HG03575 (cell line): ENCODE data around the gene CRYBG1.
A peak's percentile ranks its signal among the peaks of the same experiment; 100 is the strongest.

Experiments
- ATAC-seq: cut with Tn5 transposase; IDR thresholded peaks from one replicate; pipeline ENCODE4 v1.9.1; 2021; ENCODE audit not compliant: unreplicated experiment, insufficient number of reproducible peaks, low FRiP score; ENCODE audit errors: extremely low read depth

The CRYBG1 gene

GRCh38 chr6:106360410-106360988, at the start of gene CRYBG1:
TSS of gene CRYBG1 (plus strand) at chr6:106360717. CDS start at chr6:106360909, 192 bp downstream.
- ATAC-seq, result no peak

DNA sequence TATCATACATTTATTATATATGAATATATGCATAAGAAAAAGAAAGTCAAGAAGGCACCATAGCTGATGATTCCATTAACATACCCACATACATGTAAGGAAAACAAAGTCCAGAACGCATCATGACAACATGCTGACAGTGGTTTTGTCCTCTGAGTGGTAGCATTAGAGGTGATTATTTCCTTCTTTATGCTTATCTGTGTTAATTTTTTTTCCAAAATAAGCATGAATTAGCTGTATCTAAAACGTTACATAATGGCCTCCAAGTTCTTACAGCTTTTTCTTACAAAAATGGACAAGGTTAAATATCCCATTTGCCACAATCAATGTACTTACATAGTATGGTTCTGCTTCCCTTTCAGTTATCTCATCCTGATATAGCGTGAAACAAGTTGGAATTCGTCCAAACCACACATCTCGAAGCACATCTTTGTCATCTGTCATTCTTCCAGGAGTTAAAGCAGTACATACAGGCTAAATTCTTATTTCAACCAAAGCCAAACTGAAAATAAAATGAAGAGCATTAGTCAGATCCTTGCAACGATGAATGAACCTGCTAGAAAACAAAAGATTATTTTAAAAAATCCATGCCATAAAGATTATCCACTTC, 44.6 kb upstream of the CRYBG1 start:
- no peak for ATAC-seq

DNA sequence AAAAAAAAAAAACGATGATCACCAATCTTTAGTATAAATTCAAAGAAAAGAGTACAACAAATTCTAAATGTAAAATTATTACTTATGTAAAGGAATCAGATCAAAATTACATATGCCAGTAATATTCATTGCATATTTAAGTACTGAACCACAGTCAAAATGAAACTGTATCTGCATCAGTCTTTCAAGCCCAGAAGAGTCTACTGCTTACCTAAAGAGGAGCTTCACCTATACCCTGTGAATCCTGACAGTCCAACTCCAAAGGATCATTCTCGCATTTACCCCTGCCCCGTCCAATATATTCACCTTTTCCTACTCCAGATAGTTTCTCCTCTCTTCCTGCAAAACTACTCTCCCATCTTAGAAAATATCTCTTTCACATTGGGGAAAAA, 44.1 kb upstream of the CRYBG1 start:
- no peak for ATAC-seq

DNA sequence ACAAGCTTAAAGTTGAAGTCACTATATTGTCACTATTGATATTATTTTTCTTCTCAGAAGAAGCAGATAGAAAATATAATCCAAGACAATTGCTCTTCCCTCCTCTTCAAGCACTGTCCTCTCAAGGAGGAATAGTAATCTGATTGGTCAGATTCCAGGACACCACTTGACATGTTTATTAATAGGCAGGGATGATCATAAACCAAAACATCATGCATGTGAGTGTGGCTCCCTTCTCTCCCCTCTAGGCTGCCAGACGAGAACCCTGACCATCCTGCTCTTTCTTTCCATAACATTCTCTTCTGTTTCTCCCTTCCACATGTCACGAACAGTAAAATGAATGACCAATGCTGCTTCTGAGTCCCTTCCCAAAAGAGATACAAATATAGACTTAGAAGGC, 42.5 kb upstream of the CRYBG1 start:
- no peak for ATAC-seq

DNA sequence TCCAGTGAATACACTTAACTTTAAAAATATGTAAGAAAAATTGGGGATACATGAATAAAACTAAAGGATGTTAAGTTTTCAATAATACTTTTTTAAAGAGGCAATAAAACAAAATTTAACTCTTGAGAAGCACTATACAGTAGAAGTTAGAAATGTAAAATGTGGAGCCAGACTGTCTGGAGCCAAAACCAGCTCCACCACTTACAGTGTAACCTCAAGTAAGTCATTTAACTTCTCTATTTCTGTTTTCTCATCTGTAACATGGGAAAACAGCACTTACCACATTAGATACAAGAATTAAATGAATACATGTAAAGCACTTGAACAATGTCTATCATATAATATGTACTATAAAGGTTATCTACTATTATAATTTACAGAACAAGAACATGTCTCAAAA, 41.7 kb upstream of the CRYBG1 start:
- ATAC-seq, result no peak

- ATAC-seq, result no peak
These were observed 38.6 kb upstream of the CRYBG1 start for GRCh38 chr6:106321940-106322339.

DNA sequence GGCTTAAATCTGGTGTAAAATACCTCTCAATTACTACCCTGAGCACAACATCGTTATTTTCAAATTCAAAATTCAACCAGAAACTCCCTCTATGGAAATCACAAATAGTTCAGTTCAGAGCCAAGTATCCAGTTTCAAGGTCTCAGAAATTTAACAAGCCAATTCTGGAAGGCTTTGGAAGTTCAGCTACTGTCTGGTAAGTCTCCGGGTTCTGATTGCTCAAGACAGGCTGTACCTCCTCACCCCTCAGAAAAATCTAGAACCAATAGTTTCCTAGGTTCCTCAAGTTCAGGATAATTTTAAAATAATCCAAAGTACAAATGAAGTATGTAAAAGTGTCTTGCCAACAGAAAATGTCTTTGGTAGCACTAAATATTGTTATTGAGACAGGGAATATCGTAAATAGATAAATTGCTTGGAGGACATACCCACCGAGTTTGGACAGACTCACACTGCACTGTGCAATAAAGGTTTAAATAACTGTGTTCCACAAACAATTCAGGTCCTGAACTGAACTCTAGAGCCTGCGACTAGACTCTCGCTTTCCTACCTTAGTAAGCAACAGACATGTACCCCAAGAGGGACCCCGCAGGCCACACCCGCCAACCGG, 35.7 kb upstream of the CRYBG1 start:
- no peak for ATAC-seq

- peak; percentile 88 for ATAC-seq
These were observed 35.0 kb upstream of the CRYBG1 start, which contains the start of gene ATG5 for GRCh38 chr6:106325336-106326178. TSS of gene ATG5 (minus strand) at chr6:106325760. CDS start at chr6:106316208, 9,552 bp downstream.

DNA sequence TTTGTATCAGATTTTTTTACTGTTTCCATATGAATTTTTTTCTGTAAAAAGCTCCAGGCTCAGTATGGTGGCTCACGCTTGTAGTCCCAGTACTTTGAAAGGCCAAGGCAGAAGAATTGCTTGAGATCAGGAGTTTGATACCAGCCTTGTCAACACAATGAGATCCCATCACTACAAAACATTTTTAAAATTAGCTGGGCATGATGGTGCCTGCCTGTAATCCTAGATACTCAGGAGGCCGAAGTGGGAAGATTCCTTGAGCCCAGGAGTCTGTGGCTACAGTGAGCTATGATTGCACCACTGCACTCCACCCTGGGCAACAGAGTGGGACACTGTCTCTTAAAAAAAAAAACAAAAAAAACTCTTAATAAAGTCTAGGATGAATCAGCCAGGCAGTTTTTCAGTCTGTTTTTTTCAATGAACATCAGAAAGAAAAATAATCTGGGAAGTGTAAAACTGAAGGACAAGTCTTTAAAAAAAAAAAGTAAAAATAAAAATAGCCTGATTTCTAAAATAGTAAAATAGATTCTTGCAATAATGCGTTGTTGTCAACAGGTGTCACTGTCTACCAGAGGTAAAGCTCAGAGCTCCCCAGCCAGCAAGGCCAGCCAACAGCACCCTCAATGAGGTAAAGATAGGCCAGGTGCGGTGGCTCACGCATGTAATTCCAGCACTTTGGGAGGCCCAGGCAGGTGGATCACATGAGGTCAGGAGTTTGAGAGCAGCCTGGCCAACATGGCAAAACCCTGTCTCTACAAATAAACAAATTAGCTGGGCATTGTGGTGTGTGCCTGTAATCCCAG, 25.7 kb upstream of the CRYBG1 start:
- no peak for ATAC-seq

GRCh38 chr6:106339334-106340029, 21.0 kb upstream of the CRYBG1 start:
- no peak for ATAC-seq

- ATAC-seq, result no peak
These were observed 13.3 kb upstream of the CRYBG1 start for GRCh38 chr6:106347219-106347618.

- ATAC-seq, result no peak
These were observed 4.1 kb upstream of the CRYBG1 start for GRCh38 chr6:106356378-106356777.

GRCh38 chr6:106359959-106360409, 533 bp upstream of the CRYBG1 start:
- no peak for ATAC-seq

GRCh38 chr6:106360989-106361430, 493 bp downstream of the CRYBG1 start:
- ATAC-seq, result no peak

DNA sequence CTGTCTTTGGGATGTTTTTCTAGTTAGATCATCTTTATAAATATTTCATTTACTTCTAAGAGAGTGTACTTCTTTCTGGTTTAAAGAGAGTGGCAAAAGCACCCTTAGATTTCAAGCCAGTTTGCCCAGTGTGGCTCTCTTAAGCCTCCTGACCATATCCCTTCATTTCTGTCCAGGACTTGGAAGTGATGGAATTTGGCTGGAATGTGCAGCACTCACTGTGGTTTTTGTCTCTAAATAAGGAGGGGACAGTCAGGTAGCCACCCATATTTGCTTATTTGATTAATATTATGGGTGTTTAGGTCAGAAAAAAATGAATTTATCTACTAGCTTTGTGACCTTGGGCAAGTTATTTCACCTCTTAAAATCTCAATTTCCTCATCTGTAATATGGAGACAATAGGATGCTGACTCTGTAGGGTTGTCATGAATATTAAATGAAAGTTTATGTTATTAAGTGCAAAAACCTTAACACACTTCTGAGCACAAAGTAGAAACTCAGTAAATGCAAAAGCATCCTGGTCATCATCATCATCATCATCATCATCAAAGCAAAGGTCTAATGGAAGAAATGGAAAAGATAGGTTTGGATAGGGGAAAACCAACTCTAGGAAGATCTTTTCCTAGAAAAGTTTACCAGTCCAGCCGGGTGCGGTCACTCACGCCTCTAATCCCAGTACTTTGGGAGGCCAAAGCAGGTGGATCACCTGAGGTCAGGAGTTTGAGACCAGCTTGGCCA, 3.1 kb downstream of the CRYBG1 start:
- no peak for ATAC-seq

DNA sequence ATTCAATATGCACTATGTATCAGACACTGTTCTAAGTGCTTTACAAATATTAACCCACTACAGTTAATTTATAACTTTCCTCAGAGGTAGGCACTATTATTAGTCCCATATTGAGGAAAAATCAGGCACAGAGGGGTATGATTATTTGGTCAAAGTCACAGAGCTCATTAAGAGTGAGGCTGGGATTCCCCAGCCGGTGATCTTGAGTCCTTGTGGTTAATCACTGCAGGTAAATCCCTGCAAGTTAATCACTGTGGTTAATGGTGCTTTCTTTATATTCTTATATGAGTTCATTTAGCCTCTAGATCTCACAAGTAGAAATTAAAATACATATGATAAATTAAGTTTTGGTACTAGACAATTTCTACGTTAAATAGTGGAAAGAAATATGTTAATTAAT, 9.2 kb downstream of the CRYBG1 start:
- ATAC-seq, result no peak

- no peak for ATAC-seq
These were observed 10.1 kb downstream of the CRYBG1 start for GRCh38 chr6:106370639-106371038.
